OCI-LY3 (cell line): ENCODE data around the gene TMEM184B.

ENCODE experiments used
- EZH2phosphoT487 ChIP-seq: fragments of 200-600 bp; shearing (Covaris generic); IDR thresholded peaks from 2 replicates; pipeline ENCODE4 v1.6.1; 2018; ENCODE audit warnings: antibody characterized with exemption, mixed run types, low read depth
- TF ChIP-seq, protein P1 (sequence below): fragments of 200-600, 300-600 bp; sonication (generic); IDR thresholded peaks from 2 replicates; pipeline ENCODE4 v1.5.1; 2014; ENCODE audit warnings: antibody characterized with exemption, low read length, low read depth

DNA sequence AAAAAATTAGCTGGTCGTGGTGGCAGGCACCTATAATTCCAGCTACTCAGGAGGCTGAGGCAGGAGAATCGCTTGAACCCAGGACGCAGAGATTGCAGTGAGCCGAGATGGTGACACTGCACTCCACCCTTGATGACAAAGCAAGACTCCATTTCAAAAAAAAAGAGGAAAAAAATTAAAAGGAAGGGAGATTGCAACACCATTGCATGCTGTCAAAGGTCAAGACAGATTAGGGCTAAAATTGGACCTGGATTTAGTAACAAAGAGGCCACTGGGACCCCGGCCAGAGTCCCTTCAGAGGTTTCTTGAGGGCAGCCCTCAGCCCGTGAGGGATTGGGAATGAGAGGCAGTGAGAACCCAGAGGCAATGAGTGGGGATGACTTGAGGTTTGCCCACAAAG, 79.2 kb downstream of the TMEM184B start:
- TF ChIP-seq, protein P1, sequence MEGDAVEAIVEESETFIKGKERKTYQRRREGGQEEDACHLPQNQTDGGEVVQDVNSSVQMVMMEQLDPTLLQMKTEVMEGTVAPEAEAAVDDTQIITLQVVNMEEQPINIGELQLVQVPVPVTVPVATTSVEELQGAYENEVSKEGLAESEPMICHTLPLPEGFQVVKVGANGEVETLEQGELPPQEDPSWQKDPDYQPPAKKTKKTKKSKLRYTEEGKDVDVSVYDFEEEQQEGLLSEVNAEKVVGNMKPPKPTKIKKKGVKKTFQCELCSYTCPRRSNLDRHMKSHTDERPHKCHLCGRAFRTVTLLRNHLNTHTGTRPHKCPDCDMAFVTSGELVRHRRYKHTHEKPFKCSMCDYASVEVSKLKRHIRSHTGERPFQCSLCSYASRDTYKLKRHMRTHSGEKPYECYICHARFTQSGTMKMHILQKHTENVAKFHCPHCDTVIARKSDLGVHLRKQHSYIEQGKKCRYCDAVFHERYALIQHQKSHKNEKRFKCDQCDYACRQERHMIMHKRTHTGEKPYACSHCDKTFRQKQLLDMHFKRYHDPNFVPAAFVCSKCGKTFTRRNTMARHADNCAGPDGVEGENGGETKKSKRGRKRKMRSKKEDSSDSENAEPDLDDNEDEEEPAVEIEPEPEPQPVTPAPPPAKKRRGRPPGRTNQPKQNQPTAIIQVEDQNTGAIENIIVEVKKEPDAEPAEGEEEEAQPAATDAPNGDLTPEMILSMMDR: no peak
- TF ChIP-seq EZH2phosphoT487: no peak
